Gastrocnemius medialis (tissue), 4 donors: ENCODE results near the gene BRCA1. TPM values are rescaled to one million over a fixed set of nuclear protein-coding genes. Genes with fewer than 3 reads are reported as not detected.

Experiments used
- ATAC-seq, 2 donors: fragments of 150-250 bp; one replicate each; pipeline ENCODE4 v1.9.1; 2016
- DNase-seq, 2 donors: peaks; one replicate each; pipeline ENCODE4 v3.0.0-alpha.2; 2019
- H3K27ac ChIP-seq, 4 donors: fragments of 200-600 bp; sonication (generic); 1 replicate in 1 of 4; 2 replicates in 3 of 4; pipeline ENCODE4 v1.5.1; 2016 to 2018; ENCODE audit warnings: mild to moderate bottlenecking in 2 of 4, moderate library complexity in 1 of 4
- H3K27me3 ChIP-seq, 3 donors: fragments of 200-600 bp; sonication (generic) in 2 of 3; 1 replicate in 1 of 3; 2 replicates in 2 of 3; pipeline versions ENCODE4 v1.5.1 to v1.6.0; 2016 to 2019; ENCODE audit warnings: mild to moderate bottlenecking in 1 of 3, moderate library complexity in 1 of 3
- H3K36me3 ChIP-seq, 2 donors: fragments of 200-600 bp; sonication (generic) in 1 of 2; one replicate each; pipeline ENCODE4 v1.5.1; 2017 to 2018
- H3K4me1 ChIP-seq, 2 donors: fragments of 200-600 bp; sonication (generic) in 1 of 2; one replicate each; pipeline ENCODE4 v1.5.1; 2016 to 2017; ENCODE audit warnings: mild to moderate bottlenecking in 2 of 2
- H3K4me3 ChIP-seq, 4 donors: fragments of 200-600 bp; sonication (generic) in 3 of 4; 1 replicate in 1 of 4; 2 replicates in 3 of 4; pipeline ENCODE4 v1.5.1; 2016 to 2019; ENCODE audit warnings: mild to moderate bottlenecking in 2 of 4
- H3K9me3 ChIP-seq, 3 donors: fragments of 200-600 bp; sonication (generic) in 2 of 3; 1 replicate in 1 of 3; 2 replicates in 2 of 3; pipeline ENCODE4 v1.5.1; 2016 to 2019
- POLR2A ChIP-seq, 2 donors: fragments of 450-650 bp; IDR thresholded peaks; one replicate each; pipeline ENCODE4 v1.6.1; 2017; ENCODE audit warnings: antibody characterized with exemption in 2 of 2, mild to moderate bottlenecking in 2 of 2, moderate library complexity in 2 of 2
- in situ Hi-C, 4 donors: fragments of 200-750 bp; cut with MboI; loops; one replicate each; pipeline versions ENCODE4 v1.15.0 to v1.8.0; 2017; ENCODE audit warnings: low sequenced_read_pairs in 4 of 4
- intact Hi-C: fragments of 100-400 bp; cut with DNase I; formaldehyde crosslinking; loops from one replicate; pipeline ENCODE4 v1.15.1; 2023; ENCODE audit warnings: low total_unique reads
- total RNA-seq, 4 donors: library from RNA; depleted of rRNA; stranded (reverse); fragments of >200 nt; gene quantifications; one replicate each; pipeline versions ENCODE4 v1.1.0 to v1.2.3, GENCODE V29; 2016
- TF ChIP-seq, protein P1 (sequence below), 5 experiments: fragments of 450-650 bp in 3 of 5; fragments of 200-600 bp in 2 of 5; sonication (generic) in 2 of 5; IDR thresholded peaks in 4 of 5; conservative IDR thresholded peaks in 1 of 5; 1 replicate in 4 of 5; 2 replicates in 1 of 5; pipeline ENCODE4 v1.5.1; 2016 to 2019; ENCODE audit warnings: antibody characterized with exemption in 5 of 5, mild to moderate bottlenecking in 3 of 5, moderate library complexity in 3 of 5

BRCA1 gene
- total RNA-seq, 4 donors from 2014 or later = 2.8 to 4.8 (median 4.0) TPM

DNA sequence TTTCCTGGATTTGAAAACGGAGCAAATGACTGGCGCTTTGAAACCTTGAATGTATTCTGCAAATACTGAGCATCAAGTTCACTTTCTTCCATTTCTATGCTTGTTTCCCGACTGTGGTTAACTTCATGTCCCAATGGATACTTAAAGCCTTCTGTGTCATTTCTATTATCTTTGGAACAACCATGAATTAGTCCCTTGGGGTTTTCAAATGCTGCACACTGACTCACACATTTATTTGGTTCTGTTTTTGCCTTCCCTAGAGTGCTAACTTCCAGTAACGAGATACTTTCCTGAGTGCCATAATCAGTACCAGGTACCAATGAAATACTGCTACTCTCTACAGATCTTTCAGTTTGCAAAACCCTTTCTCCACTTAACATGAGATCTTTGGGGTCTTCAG lies 32.3 kb downstream of the BRCA1 start:
- Histone ChIP-seq H3K9me3 (no peaks in the 10 kb centered on the region), H3K27ac (no peak overlapping the region), H3K27me3 (no peaks in the 10 kb centered on the region), H3K36me3 (no peaks in the 10 kb centered on the region), H3K4me3 (no peak overlapping the region), H3K4me1 (no peaks in the 10 kb centered on the region)
- in situ Hi-C loops (no loop called here), intact Hi-C loops (no loop called here)
- no peak for TF ChIP-seq POLR2A (IDR thresholded peaks at IDR 0.05)
- TF ChIP-seq, protein P1, sequence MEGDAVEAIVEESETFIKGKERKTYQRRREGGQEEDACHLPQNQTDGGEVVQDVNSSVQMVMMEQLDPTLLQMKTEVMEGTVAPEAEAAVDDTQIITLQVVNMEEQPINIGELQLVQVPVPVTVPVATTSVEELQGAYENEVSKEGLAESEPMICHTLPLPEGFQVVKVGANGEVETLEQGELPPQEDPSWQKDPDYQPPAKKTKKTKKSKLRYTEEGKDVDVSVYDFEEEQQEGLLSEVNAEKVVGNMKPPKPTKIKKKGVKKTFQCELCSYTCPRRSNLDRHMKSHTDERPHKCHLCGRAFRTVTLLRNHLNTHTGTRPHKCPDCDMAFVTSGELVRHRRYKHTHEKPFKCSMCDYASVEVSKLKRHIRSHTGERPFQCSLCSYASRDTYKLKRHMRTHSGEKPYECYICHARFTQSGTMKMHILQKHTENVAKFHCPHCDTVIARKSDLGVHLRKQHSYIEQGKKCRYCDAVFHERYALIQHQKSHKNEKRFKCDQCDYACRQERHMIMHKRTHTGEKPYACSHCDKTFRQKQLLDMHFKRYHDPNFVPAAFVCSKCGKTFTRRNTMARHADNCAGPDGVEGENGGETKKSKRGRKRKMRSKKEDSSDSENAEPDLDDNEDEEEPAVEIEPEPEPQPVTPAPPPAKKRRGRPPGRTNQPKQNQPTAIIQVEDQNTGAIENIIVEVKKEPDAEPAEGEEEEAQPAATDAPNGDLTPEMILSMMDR (IDR thresholded peaks at IDR 0.05 in 4 of 5, conservative IDR thresholded peaks at IDR 0.05 in 1 of 5) = no peak
- DNase-seq (no peak), ATAC-seq (no peak)

DNA sequence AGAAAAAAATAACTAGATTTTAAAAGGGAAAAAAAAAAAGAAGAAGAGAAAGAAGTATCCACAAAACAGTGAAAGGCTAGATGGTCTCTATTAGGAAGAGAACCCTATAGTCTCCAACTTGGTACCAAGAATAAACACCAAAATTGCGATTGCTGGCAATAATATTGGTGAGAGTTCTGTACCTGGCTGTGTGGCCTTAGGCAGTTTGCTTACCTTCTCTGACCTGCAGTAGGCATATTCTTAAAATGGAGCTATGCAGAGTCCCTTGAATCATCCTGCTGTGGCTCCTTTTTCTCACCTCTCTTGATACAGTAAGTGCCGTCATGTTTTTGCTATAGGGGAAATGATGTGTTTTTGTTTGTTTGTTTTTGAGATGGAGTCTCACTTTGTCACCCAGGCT lies 35.1 kb downstream of the BRCA1 start:
- no peaks in the 10 kb centered on the region for H3K4me1 ChIP-seq
- H3K9me3 ChIP-seq = no peaks in the 10 kb centered on the region
- in situ Hi-C loops = no loop called here
- TF ChIP-seq, protein P1 (IDR thresholded peaks at IDR 0.05 in 4 of 5, conservative IDR thresholded peaks at IDR 0.05 in 1 of 5) = no peak
- no peak for TF ChIP-seq POLR2A (IDR thresholded peaks at IDR 0.05)
- H3K27ac ChIP-seq = no peak overlapping the region
- H3K27me3 ChIP-seq = no peaks in the 10 kb centered on the region
- ATAC-seq (no peak), DNase-seq (no peak)
- no peaks in the 10 kb centered on the region for H3K36me3 ChIP-seq
- no peak overlapping the region for H3K4me3 ChIP-seq
- intact Hi-C loops = no loop called here

DNA sequence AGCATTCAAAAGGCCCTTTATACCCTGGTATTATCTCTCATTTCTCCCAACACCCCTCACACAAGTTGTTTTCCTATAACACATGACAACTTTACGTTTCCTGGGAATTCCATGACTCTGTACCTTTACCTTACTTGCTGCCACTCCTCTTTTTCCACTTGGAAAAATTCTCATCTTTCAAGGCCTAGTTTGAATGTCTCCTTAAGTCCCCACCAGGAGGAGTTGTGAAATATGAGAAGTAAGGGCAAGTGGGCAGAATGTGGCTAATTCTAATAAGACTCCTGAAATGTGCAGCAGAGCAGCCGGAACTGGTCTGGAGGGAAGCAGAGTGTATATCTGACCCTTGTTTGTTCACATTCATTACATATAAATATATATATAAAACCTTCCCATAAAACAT lies 39.7 kb downstream of the BRCA1 start:
- no peaks in the 10 kb centered on the region for H3K4me1 ChIP-seq
- no peaks in the 10 kb centered on the region for H3K27me3 ChIP-seq
- H3K4me3 ChIP-seq = no peak overlapping the region
- ATAC-seq = no peak
- no peaks in the 10 kb centered on the region for H3K9me3 ChIP-seq
- intact Hi-C loops = no loop called here
- DNase-seq = no peak
- H3K27ac ChIP-seq = no peak overlapping the region
- no peak for TF ChIP-seq POLR2A (IDR thresholded peaks at IDR 0.05)
- TF ChIP-seq, protein P1 (IDR thresholded peaks at IDR 0.05 in 4 of 5, conservative IDR thresholded peaks at IDR 0.05 in 1 of 5) = no peak
- in situ Hi-C loops = no loop called here
- H3K36me3 ChIP-seq = peaks cover 0 to 6% of the 10 kb centered on the region in 2 donors

DNA sequence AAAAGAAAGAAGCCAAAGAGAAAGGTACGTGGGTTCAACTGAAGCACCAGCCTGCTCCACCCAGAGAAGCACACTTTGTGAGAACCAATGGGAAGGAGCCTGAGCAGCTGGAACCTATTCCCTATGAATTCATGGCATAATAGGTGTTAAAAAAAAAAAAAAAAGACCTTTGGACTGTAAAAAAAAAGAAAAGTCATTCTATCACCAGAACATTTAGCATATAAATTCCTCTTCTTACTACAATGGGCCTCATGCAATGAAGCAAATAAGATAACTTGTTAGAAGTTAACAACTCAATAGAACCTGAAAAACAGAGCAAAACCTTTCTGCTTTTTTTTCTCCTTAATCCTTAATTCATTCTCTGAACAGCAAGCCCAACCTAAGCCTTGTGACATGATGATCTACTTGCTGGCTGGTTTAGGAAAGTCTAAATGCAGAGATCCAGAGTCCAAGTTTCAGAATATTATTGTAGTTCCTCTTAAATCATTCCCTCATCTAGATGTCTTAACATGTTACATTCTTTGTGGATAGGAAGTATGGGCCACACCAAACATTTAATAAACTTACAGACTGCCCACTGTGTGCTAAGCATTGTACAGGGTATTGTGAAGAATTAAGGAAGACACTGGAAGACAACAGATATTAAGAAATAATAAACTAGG lies 45.4 kb downstream of the BRCA1 start:
- peaks cover 0 to 6% of the 10 kb centered on the region in 2 donors for H3K36me3 ChIP-seq
- no peak for TF ChIP-seq POLR2A (IDR thresholded peaks at IDR 0.05)
- TF ChIP-seq, protein P1 (IDR thresholded peaks at IDR 0.05 in 4 of 5, conservative IDR thresholded peaks at IDR 0.05 in 1 of 5) = no peak
- no peak overlapping the region for H3K4me3 ChIP-seq
- no peaks in the 10 kb centered on the region for H3K9me3 ChIP-seq
- ATAC-seq = no peak
- intact Hi-C loops = no loop called here
- no peak for DNase-seq
- no peak overlapping the region for H3K27ac ChIP-seq
- no peaks in the 10 kb centered on the region for H3K4me1 ChIP-seq
- in situ Hi-C loops = no loop called here
- no peaks in the 10 kb centered on the region for H3K27me3 ChIP-seq

DNA sequence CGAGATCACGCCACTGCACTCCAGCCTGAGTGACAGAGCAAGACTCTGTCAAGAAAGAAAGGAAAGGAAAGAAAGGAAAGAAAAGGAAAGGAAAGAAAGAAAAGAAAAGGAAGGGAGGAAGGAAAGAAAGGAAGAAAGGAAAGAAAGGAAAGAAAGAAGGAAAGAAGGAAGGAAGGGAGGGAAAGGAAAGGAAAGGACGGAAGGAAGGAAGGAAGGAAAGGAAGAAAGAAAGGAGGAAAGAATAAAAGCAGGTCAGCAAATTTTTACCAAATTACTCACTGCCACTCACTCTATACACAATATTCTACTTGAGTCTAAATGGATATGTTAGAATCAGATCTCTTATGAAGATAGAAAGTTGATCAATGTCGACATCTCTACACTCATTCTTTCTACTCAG lies 50.3 kb downstream of the BRCA1 start:
- Histone ChIP-seq H3K9me3 (no peaks in the 10 kb centered on the region), H3K4me3 (no peak overlapping the region), H3K36me3 (peaks cover 0 to 9% of the 10 kb centered on the region in 2 donors), H3K4me1 (no peaks in the 10 kb centered on the region), H3K27me3 (no peaks in the 10 kb centered on the region), H3K27ac (no peak overlapping the region)
- intact Hi-C loops (no loop called here), in situ Hi-C loops (no loop called here)
- no peak for DNase-seq
- TF ChIP-seq, protein P1 (IDR thresholded peaks at IDR 0.05 in 4 of 5, conservative IDR thresholded peaks at IDR 0.05 in 1 of 5) = no peak
- ATAC-seq = no peak
